ENCODE data around the gene ALDH1A3. TPM values are rescaled to one million over a fixed set of nuclear protein-coding genes. Genes with fewer than 3 reads are reported as not detected.

The ALDH1A3 gene
- total RNA-seq, 4 donors from 2014 or later: 6.8 to 12.4 (median 7.7) TPM

DNA sequence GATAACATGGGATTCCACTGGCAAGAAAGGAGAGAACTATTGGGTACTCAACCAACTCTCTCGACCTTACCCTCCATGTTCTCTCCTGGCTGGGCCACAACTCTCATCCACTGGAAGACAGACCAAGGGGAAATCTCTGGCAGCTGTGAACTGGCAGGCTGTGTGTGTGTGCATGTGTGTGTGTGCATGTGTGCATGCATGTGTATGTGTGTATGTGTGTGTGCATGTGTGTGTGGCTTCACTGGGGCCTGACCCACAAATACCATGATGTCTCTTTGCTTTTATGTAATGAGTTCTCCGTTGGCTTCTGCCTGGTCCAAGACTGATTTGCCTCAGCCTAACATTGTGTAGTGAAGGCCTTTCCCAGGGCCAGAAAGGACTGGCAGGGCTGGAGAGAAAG, 4.1 kb upstream of the ALDH1A3 start:
- no peaks in the 10 kb centered on the region for H3K9me3 ChIP-seq
- WGBS: 88% methylated on average over 1 of the region's 2 CpGs
- no peak overlapping the region for H3K4me3 ChIP-seq
- TF ChIP-seq, protein P1, sequence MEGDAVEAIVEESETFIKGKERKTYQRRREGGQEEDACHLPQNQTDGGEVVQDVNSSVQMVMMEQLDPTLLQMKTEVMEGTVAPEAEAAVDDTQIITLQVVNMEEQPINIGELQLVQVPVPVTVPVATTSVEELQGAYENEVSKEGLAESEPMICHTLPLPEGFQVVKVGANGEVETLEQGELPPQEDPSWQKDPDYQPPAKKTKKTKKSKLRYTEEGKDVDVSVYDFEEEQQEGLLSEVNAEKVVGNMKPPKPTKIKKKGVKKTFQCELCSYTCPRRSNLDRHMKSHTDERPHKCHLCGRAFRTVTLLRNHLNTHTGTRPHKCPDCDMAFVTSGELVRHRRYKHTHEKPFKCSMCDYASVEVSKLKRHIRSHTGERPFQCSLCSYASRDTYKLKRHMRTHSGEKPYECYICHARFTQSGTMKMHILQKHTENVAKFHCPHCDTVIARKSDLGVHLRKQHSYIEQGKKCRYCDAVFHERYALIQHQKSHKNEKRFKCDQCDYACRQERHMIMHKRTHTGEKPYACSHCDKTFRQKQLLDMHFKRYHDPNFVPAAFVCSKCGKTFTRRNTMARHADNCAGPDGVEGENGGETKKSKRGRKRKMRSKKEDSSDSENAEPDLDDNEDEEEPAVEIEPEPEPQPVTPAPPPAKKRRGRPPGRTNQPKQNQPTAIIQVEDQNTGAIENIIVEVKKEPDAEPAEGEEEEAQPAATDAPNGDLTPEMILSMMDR (IDR thresholded peaks at IDR 0.05): no peak
- TF ChIP-seq POLR2A (IDR thresholded peaks at IDR 0.05): no peak
- TF ChIP-seq EP300 (IDR thresholded peaks at IDR 0.05): no peak
- no peak for TF ChIP-seq POLR2AphosphoS5 (IDR thresholded peaks at IDR 0.05)
- DNase-seq (ENCODE audit: low spot score in 2 of 2): no peak
- H3K27ac ChIP-seq: no peak overlapping the region
- peaks cover 22% of the 10 kb centered on the region for H3K27me3 ChIP-seq
- H3K36me3 ChIP-seq: no peaks in the 10 kb centered on the region
- peaks cover 16% of the 10 kb centered on the region for H3K4me1 ChIP-seq

DNA sequence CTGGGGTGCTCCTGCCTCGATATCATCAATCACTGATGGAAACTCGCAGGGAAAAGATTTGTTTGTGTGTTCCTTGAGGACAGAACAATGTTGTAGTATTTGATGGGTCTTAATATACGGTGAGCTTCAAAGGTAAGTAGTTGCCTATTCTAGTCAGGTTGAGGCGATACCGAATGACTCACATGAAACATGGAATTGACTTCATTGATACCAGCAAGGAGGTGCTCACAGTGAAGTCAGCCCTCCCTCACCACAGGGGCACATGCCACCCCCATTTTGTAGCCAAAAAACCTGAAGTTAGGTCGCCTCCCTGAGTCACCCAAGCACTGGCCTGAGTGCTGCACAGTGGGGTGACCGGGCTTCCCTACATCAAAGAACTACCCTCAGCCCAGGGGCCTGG, 3.7 kb upstream of the ALDH1A3 start:
- Histone ChIP-seq H3K27ac (no peak overlapping the region), H3K36me3 (no peaks in the 10 kb centered on the region), H3K4me1 (peaks cover 16% of the 10 kb centered on the region), H3K9me3 (no peaks in the 10 kb centered on the region), H3K4me3 (no peak overlapping the region), H3K27me3 (peaks cover 26% of the 10 kb centered on the region)
- no peak for TF ChIP-seq POLR2AphosphoS5 (IDR thresholded peaks at IDR 0.05)
- no peak for TF ChIP-seq EP300 (IDR thresholded peaks at IDR 0.05)
- TF ChIP-seq, protein P1 (IDR thresholded peaks at IDR 0.05): no peak
- no peak for TF ChIP-seq POLR2A (IDR thresholded peaks at IDR 0.05)
- DNase-seq (ENCODE audit: low spot score in 2 of 2): no peak
- 97% methylated on average over 5 of the region's 7 CpGs for WGBS

DNA sequence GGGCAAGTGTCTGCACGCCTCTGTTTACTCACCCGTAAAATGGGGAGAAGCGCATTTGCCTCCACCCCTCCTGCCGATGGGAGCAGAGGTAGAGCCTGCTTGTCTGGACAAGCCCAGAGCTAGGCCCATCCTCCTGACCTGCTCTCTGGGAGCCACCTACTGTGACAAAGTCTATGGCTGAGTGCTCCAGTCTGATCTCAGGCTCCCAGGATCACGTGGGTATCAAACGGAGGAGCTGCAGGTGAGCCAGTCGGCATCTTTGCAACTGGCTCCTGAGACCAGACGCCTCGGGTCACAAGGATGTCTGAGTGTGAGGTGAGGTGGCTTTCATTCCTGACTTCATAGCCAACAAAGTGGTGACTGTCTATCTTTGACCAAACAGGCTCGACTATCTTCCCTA, 2.1 kb upstream of the ALDH1A3 start:
- no peak overlapping the region for H3K4me3 ChIP-seq
- H3K9me3 ChIP-seq: no peaks in the 10 kb centered on the region
- no peak for DNase-seq (ENCODE audit: low spot score in 2 of 2)
- no peaks in the 10 kb centered on the region for H3K36me3 ChIP-seq
- no peak for TF ChIP-seq POLR2AphosphoS5 (IDR thresholded peaks at IDR 0.05)
- TF ChIP-seq EP300 (IDR thresholded peaks at IDR 0.05): no peak
- H3K27me3 ChIP-seq: peaks cover 31% of the 10 kb centered on the region
- H3K27ac ChIP-seq: no peak overlapping the region
- peaks cover 16% of the 10 kb centered on the region for H3K4me1 ChIP-seq
- WGBS: 79% methylated on average over 10 of the region's 10 CpGs

DNA sequence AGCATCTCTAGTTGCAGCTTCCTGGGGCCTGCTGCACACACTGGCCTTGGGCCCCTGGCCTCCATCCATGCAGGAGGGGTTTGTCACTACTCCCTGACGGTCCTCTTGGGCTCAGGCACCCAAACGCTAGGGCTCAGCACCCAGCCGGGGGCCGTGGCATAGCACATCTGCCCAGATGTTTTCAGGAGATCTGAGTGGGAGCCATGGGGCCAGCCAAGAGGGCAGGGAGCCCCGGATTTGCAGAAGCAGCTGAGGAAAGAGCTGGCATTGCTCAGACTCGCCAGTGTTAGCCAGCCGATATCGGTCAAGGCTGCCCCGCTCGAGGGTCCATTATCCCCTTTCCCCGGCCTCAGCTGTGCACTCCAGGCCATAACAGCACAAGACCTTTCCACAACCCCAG, 1.5 kb upstream of the ALDH1A3 start:
- no peaks in the 10 kb centered on the region for H3K36me3 ChIP-seq
- peaks cover 16% of the 10 kb centered on the region for H3K4me1 ChIP-seq
- H3K27me3 ChIP-seq: peaks cover 31% of the 10 kb centered on the region
- 88% methylated on average over 6 of the region's 11 CpGs for WGBS
- no peak overlapping the region for H3K4me3 ChIP-seq
- no peaks in the 10 kb centered on the region for H3K9me3 ChIP-seq
- H3K27ac ChIP-seq: no peak overlapping the region
- DNase-seq (ENCODE audit: low spot score in 2 of 2): no peak
- no peak for TF ChIP-seq POLR2A (IDR thresholded peaks at IDR 0.05)
- TF ChIP-seq, protein P1 (IDR thresholded peaks at IDR 0.05): no peak
- no peak for TF ChIP-seq POLR2AphosphoS5 (IDR thresholded peaks at IDR 0.05)
- TF ChIP-seq EP300 (IDR thresholded peaks at IDR 0.05): no peak

DNA sequence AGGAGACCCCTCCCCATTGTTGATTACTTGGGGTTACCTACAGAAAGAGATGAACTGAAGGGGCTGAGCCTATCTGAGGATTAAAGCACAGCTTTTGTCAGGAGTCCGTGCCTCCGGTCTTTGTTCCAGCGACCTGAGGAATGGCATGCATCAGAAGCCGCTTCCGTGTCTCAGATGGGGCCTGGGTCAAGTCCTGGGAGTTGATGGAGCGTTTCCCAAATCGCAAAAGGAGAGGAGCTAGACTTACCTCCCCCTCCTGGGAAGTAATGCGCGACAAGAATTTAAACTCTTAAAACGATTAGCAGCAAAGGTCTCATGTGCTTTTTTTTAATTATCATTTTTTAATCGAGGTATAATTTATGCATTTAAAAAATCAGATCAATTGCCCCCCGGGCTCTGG, 983 bp upstream of the ALDH1A3 start:
- Histone ChIP-seq H3K4me1 (peaks cover 16% of the 10 kb centered on the region), H3K4me3 (peak overlapping the region; percentile 60), H3K27ac (no peak overlapping the region), H3K27me3 (peaks cover 31% of the 10 kb centered on the region), H3K9me3 (no peaks in the 10 kb centered on the region), H3K36me3 (no peaks in the 10 kb centered on the region)
- no peak for DNase-seq (ENCODE audit: low spot score in 2 of 2)
- TF ChIP-seq POLR2AphosphoS5 (IDR thresholded peaks at IDR 0.05): no peak
- 53% methylated on average over 12 of the region's 12 CpGs for WGBS

DNA sequence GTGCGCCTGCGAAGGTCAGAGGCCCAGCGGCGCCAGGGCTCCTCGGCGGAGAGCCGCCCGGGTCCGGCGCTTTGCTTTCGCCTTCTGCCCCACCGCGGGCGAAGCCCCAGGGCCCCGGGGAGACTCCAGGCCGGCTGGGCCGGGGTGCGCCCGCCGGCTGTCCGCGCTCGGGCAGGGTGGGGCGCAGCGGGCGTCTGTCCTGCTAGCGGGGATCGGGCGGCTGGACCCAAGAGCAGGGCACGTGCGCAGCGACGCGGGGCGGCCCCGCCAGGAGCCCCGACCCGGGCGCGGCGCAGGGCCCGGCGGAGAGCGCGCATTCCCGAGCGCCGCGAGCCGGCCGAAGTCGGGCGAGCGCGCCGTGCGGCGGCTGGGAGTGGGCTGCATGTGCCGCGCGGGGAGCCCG, 569 bp upstream of the ALDH1A3 start:
- peaks cover 31% of the 10 kb centered on the region for H3K27me3 ChIP-seq
- H3K27ac ChIP-seq: no peak overlapping the region

More for the DNA sequence above, 569 bp upstream of the ALDH1A3 start:
- WGBS: 16% methylated on average over 10 of the region's 62 CpGs
- DNase-seq (ENCODE audit: low spot score in 2 of 2): peak in 1 of 2 donors; percentile 44
- Histone ChIP-seq H3K4me1 (peaks cover 16% of the 10 kb centered on the region), H3K9me3 (no peaks in the 10 kb centered on the region), H3K4me3 (peak overlapping the region; percentile 60), H3K36me3 (no peaks in the 10 kb centered on the region)
- TF ChIP-seq, protein P1 (IDR thresholded peaks at IDR 0.05): no peak
- no peak for TF ChIP-seq POLR2AphosphoS5 (IDR thresholded peaks at IDR 0.05)
- no peak for TF ChIP-seq EP300 (IDR thresholded peaks at IDR 0.05)
- no peak for TF ChIP-seq POLR2A (IDR thresholded peaks at IDR 0.05)

Measured in suprapubic skin (tissue), 4 donors.